ENCODE data around the gene MYRF. TPM values are rescaled to one million over a fixed set of nuclear protein-coding genes. Genes with fewer than 3 reads are reported as not detected.

The MYRF gene
- total RNA-seq, 1 donor from 2014 or later: 1.9 TPM

- H3K79me2 ChIP-seq (ENCODE audit: low read depth): peaks cover 90% of the 10 kb centered on the region
- H3K27me3 Mint-ChIP-seq (ENCODE audit: insufficient read depth, low read depth): peaks cover 2% of the 10 kb centered on the region
- no peak for DNase-seq (ENCODE audit: low spot score)
- peaks cover 46% of the 10 kb centered on the region for H3F3A ChIP-seq (ENCODE audit: low read depth)
- peak overlapping the region; percentile 95 for H3K27ac ChIP-seq
- H3K9me3 Mint-ChIP-seq: peaks cover 7% of the 10 kb centered on the region
- peak overlapping the region; percentile 88 for H3K4me3 Mint-ChIP-seq
- peak overlapping the region; percentile 78 for H3K4me2 ChIP-seq
- no peaks in the 10 kb centered on the region for H4K20me1 ChIP-seq (ENCODE audit: low read depth)
- H3K9me3 ChIP-seq (ENCODE audit: low read depth): no peaks in the 10 kb centered on the region
- H3K4me1 Mint-ChIP-seq: peaks cover 25% of the 10 kb centered on the region
- peaks cover 20% of the 10 kb centered on the region for H3K36me3 Mint-ChIP-seq
- TF ChIP-seq EZH2phosphoT487 (IDR thresholded peaks at IDR 0.05): no peak
- H3K27me3 ChIP-seq: no peaks in the 10 kb centered on the region
- H3K27ac Mint-ChIP-seq: peak overlapping the region; percentile 58
- H3K9ac ChIP-seq: peak overlapping the region; percentile 25
- H3K4me1 ChIP-seq: peaks cover 15% of the 10 kb centered on the region
- H2AFZ ChIP-seq (replicated peaks): no peak overlapping the region
- H3K4me3 ChIP-seq: peak overlapping the region; percentile 67
- no peaks in the 10 kb centered on the region for H3K36me3 ChIP-seq
These were observed 65.2 kb downstream of the MYRF start for GRCh38 chr11:61817471-61818202.

GRCh38 chr11:61820174-61820573 lies 67.7 kb downstream of the MYRF start:
- TF ChIP-seq EZH2phosphoT487 (IDR thresholded peaks at IDR 0.05) (no peak), EZH2 (IDR thresholded peaks at IDR 0.05) (no peak)
- TF ChIP-seq, protein P1, sequence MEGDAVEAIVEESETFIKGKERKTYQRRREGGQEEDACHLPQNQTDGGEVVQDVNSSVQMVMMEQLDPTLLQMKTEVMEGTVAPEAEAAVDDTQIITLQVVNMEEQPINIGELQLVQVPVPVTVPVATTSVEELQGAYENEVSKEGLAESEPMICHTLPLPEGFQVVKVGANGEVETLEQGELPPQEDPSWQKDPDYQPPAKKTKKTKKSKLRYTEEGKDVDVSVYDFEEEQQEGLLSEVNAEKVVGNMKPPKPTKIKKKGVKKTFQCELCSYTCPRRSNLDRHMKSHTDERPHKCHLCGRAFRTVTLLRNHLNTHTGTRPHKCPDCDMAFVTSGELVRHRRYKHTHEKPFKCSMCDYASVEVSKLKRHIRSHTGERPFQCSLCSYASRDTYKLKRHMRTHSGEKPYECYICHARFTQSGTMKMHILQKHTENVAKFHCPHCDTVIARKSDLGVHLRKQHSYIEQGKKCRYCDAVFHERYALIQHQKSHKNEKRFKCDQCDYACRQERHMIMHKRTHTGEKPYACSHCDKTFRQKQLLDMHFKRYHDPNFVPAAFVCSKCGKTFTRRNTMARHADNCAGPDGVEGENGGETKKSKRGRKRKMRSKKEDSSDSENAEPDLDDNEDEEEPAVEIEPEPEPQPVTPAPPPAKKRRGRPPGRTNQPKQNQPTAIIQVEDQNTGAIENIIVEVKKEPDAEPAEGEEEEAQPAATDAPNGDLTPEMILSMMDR (IDR thresholded peaks at IDR 0.05): no peak
- no peaks in the 10 kb centered on the region for H4K20me1 ChIP-seq (ENCODE audit: low read depth)
- H3K27ac Mint-ChIP-seq: no peak overlapping the region
- H3K4me1 ChIP-seq: peaks cover 11% of the 10 kb centered on the region
- no peak overlapping the region for H3K4me3 Mint-ChIP-seq
- peaks cover 2% of the 10 kb centered on the region for H3K27me3 Mint-ChIP-seq (ENCODE audit: insufficient read depth, low read depth)
- H3K27me3 ChIP-seq: no peaks in the 10 kb centered on the region
- no peaks in the 10 kb centered on the region for H3K9me3 ChIP-seq (ENCODE audit: low read depth)
- H3K36me3 ChIP-seq: no peaks in the 10 kb centered on the region
- peaks cover 32% of the 10 kb centered on the region for H3F3A ChIP-seq (ENCODE audit: low read depth)
- H3K4me3 ChIP-seq: no peak overlapping the region
- H3K27ac ChIP-seq: no peak overlapping the region
- peaks cover 15% of the 10 kb centered on the region for H3K4me1 Mint-ChIP-seq
- H3K36me3 Mint-ChIP-seq: peaks cover 7% of the 10 kb centered on the region
- H3K79me2 ChIP-seq (ENCODE audit: low read depth): peaks cover 67% of the 10 kb centered on the region
- DNase-seq (ENCODE audit: low spot score): no peak
- no peaks in the 10 kb centered on the region for H3K9me3 Mint-ChIP-seq
- H2AFZ ChIP-seq (replicated peaks): no peak overlapping the region
- no peak overlapping the region for H3K4me2 ChIP-seq
- no peak overlapping the region for H3K9ac ChIP-seq

DNA sequence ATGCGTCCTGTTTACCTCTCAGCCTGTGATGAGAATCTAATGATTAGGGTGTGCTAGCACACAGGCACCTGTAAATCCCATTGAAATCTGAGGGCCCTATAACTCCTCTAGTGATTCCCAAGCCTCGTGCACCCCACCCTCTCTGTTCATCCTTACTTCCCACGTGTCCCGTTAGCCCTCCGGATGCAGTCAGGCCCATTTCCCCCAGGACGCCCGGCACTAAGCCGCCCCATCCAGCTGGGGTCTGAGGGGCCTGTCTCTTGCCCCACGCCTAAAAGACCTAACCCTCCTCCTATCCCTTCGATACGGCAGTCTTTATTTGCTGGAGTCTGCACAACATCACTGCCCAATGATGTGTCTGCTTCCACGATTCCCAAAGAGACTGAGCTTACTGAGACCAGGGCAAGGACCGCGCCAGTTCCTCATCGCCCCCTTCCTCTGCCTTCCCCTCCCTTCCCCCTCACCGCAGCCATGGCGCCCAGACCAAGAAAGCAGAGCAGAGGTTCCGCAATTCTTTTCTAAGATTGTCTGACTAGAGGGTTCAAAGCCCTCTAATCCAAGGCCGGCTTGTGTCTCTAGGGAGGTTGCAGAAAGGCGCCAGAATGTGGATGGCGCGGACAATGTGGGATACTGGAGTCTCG lies 74.6 kb downstream of the MYRF start:
- TF ChIP-seq, protein P1 (IDR thresholded peaks at IDR 0.05): no peak
- TF ChIP-seq EZH2 (IDR thresholded peaks at IDR 0.05): no peak
- no peak for TF ChIP-seq EZH2phosphoT487 (IDR thresholded peaks at IDR 0.05)
- Mint-ChIP-seq H3K4me3 (peak overlapping the region; percentile 92), H3K4me1 (peaks cover 42% of the 10 kb centered on the region), H3K27ac (peak overlapping the region; percentile 98), H3K9me3 (no peaks in the 10 kb centered on the region), H3K27me3 (ENCODE audit: insufficient read depth, low read depth) (peaks cover 4% of the 10 kb centered on the region), H3K36me3 (peaks cover 16% of the 10 kb centered on the region)
- H3K27me3 ChIP-seq: no peaks in the 10 kb centered on the region
- peak overlapping the region; percentile 91 for H2AFZ ChIP-seq (replicated peaks)
- H3K9me3 ChIP-seq (ENCODE audit: low read depth): no peaks in the 10 kb centered on the region
- H4K20me1 ChIP-seq (ENCODE audit: low read depth): peaks cover 32% of the 10 kb centered on the region
- H3K9ac ChIP-seq: peak overlapping the region; percentile 29
- peaks cover 52% of the 10 kb centered on the region for H3K79me2 ChIP-seq (ENCODE audit: low read depth)
- peaks cover 32% of the 10 kb centered on the region for H3K4me1 ChIP-seq
- H3K36me3 ChIP-seq: no peaks in the 10 kb centered on the region
- H3K4me3 ChIP-seq: peak overlapping the region; percentile 98
- peaks cover 49% of the 10 kb centered on the region for H3F3A ChIP-seq (ENCODE audit: low read depth)
- H3K4me2 ChIP-seq: peak overlapping the region; percentile 95
- H3K27ac ChIP-seq: peak overlapping the region; percentile 95
- DNase-seq (ENCODE audit: low spot score): no peak

Data from neural progenitor cell (in vitro differentiated cells).